WTC11 (cell line): Measurements from ENCODE around the gene EYS. TPM values are rescaled to one million over a fixed set of nuclear protein-coding genes. Genes with fewer than 3 reads are reported as not detected.

Experiments used
- ATAC-seq: fragments of 200-7000 bp; cut with Tn5 transposase; 2 replicates; pipeline ENCODE4 v1.10.0; 2021; ENCODE audit warnings: mild to moderate bottlenecking, moderate library complexity
- CTCF ChIA-PET: fragments of 300-600 bp; sonication (Branson Sonifier 250); formaldehyde crosslinking; loops from one replicate; lab custom pipeline; 2021; ENCODE audit warnings: antibody characterized with exemption; lab: Charles Lee
- POLR2A ChIA-PET: fragments of 350-600 bp; sonication (Branson Sonifier 250); formaldehyde crosslinking; loops from one replicate; lab custom pipeline; 2021; ENCODE audit warnings: antibody characterized with exemption; lab: Charles Lee
- DNase-seq: peaks from one replicate; pipeline ENCODE4 v3.0.0; 2021; ENCODE audit warnings: low spot score
- H3K27ac Mint-ChIP-seq: 2 replicates; pipeline ENCODE4 v1.8.0; 2021; ENCODE audit warnings: mixed read lengths
- H3K27me3 Mint-ChIP-seq: 2 replicates; pipeline ENCODE4 v1.8.0; 2021; ENCODE audit warnings: low read depth, mild to moderate bottlenecking, moderate library complexity, mixed read lengths
- H3K36me3 Mint-ChIP-seq: 2 replicates; pipeline ENCODE4 v1.8.0; 2021; ENCODE audit warnings: mixed read lengths
- H3K4me1 Mint-ChIP-seq: 2 replicates; pipeline ENCODE4 v1.8.0; 2022; ENCODE audit warnings: mixed read lengths
- H3K4me3 Mint-ChIP-seq: 2 replicates; pipeline ENCODE4 v1.8.0; 2021; ENCODE audit warnings: mild to moderate bottlenecking, moderate library complexity, mixed read lengths
- H3K9me3 Mint-ChIP-seq: 2 replicates; pipeline ENCODE4 v1.8.0; 2021; ENCODE audit warnings: mixed read lengths
- AFF4 ChIP-seq: sonication (generic); formaldehyde crosslinking; IDR thresholded peaks from 2 replicates; pipeline ENCODE4 v1.8.1; 2023; ENCODE audit warnings: mild to moderate bottlenecking, missing genetic modification reagents, borderline replicate concordance
- CREB1 ChIP-seq: sonication (generic); formaldehyde crosslinking; IDR thresholded peaks from 2 replicates; pipeline ENCODE4 v1.8.0; 2023; ENCODE audit warnings: mild to moderate bottlenecking, missing genetic modification reagents
- ETV6 ChIP-seq: sonication (generic); formaldehyde crosslinking; IDR thresholded peaks from 2 replicates; pipeline ENCODE4 v1.8.1; 2022; ENCODE audit warnings: mild to moderate bottlenecking, missing genetic modification reagents
- FOXK1 ChIP-seq: sonication (generic); formaldehyde crosslinking; IDR thresholded peaks from 2 replicates; pipeline ENCODE4 v1.8.0; 2022; ENCODE audit warnings: mild to moderate bottlenecking, moderate library complexity, missing genetic modification reagents
- HMGXB4 ChIP-seq: sonication (generic); formaldehyde crosslinking; IDR thresholded peaks from 2 replicates; pipeline ENCODE4 v1.8.1; 2023; ENCODE audit warnings: mild to moderate bottlenecking, moderate library complexity, missing genetic modification reagents
- NR1H2 ChIP-seq: sonication (generic); formaldehyde crosslinking; IDR thresholded peaks from 2 replicates; pipeline ENCODE4 v1.9.0; 2021; ENCODE audit warnings: mild to moderate bottlenecking, moderate library complexity, missing genetic modification reagents
- OVOL2 ChIP-seq: fragments of 250-450 bp; sonication (Bioruptor Pico); IDR thresholded peaks from 2 replicates; pipeline ENCODE4 v1.9.0; 2021; ENCODE audit warnings: mild to moderate bottlenecking, borderline replicate concordance
- PREB ChIP-seq: sonication (generic); formaldehyde crosslinking; IDR thresholded peaks from 2 replicates; pipeline ENCODE4 v1.8.1; 2022; ENCODE audit warnings: mild to moderate bottlenecking, missing genetic modification reagents, moderate library complexity, borderline replicate concordance
- TCF7 ChIP-seq: sonication (generic); formaldehyde crosslinking; IDR thresholded peaks from 2 replicates; pipeline ENCODE4 v1.8.0; 2022; ENCODE audit warnings: mild to moderate bottlenecking, low read depth, missing genetic modification reagents, moderate library complexity
- ZNF396 ChIP-seq: fragments of 250-450 bp; sonication (Bioruptor Pico); IDR thresholded peaks from 2 replicates; pipeline ENCODE4 v1.8.0; 2021; ENCODE audit warnings: mild to moderate bottlenecking, moderate library complexity, borderline replicate concordance
- ZNF532 ChIP-seq: fragments of 250-450 bp; sonication (Bioruptor Pico); IDR thresholded peaks from 2 replicates; pipeline ENCODE4 v1.9.0; 2021; ENCODE audit warnings: mild to moderate bottlenecking, borderline replicate concordance
- ZSCAN18 ChIP-seq: fragments of 250-450 bp; sonication (Bioruptor Pico); IDR thresholded peaks from 2 replicates; pipeline ENCODE4 v2.1.2; 2022; ENCODE audit warnings: mild to moderate bottlenecking, moderate library complexity
- total RNA-seq: library from RNA; stranded (reverse); gene quantifications from 3 replicates; pipeline ENCODE4 v1.2.3, GENCODE V29; 2021
- TF ChIP-seq, protein P1 (sequence below): sonication (generic); formaldehyde crosslinking; IDR thresholded peaks from 2 replicates; pipeline ENCODE4 v1.8.1; 2023; ENCODE audit warnings: mild to moderate bottlenecking, missing genetic modification reagents

EYS gene
- total RNA-seq, 1 experiment from 2014 or later = not detected

DNA sequence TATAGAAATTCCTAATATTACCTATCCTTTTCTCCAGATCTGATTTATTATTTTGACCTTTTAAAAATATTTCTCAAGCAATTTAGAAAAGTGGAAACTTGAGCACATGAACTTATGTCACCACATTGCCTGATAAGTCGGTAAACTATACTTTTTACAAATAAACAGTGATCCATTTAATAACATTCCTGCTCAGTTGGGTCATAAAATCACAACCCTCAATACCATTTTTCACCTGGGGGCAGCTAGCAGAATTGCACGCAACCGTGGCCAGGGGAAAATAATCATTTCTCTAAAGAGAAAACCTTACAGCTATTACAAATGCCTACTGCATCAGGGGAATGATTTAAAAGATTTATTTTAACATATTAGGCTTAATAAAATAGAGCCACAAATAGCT lies 1456.9 kb downstream of the EYS start (continued):
- TF ChIP-seq ZNF532 (no peak), FOXK1 (CRISPR knock-in tag) (no peak), OVOL2 (CRISPR knock-in tag) (no peak), AFF4 (CRISPR knock-in tag) (no peak), TCF7 (CRISPR knock-in tag) (no peak), PREB (CRISPR knock-in tag) (no peak), CREB1 (CRISPR knock-in tag) (no peak), NR1H2 (no peak), HMGXB4 (no peak)
- TF ChIP-seq, protein P1, sequence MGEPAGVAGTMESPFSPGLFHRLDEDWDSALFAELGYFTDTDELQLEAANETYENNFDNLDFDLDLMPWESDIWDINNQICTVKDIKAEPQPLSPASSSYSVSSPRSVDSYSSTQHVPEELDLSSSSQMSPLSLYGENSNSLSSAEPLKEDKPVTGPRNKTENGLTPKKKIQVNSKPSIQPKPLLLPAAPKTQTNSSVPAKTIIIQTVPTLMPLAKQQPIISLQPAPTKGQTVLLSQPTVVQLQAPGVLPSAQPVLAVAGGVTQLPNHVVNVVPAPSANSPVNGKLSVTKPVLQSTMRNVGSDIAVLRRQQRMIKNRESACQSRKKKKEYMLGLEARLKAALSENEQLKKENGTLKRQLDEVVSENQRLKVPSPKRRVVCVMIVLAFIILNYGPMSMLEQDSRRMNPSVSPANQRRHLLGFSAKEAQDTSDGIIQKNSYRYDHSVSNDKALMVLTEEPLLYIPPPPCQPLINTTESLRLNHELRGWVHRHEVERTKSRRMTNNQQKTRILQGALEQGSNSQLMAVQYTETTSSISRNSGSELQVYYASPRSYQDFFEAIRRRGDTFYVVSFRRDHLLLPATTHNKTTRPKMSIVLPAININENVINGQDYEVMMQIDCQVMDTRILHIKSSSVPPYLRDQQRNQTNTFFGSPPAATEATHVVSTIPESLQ (CRISPR knock-in tag) = no peak

- CTCF ChIA-PET = no interaction called here
- no peak for DNase-seq
- Mint-ChIP-seq H3K9me3 (peaks cover 47% of the 10 kb centered on the region), H3K27ac (no peak overlapping the region), H3K4me3 (no peak overlapping the region)
- TF ChIP-seq ETV6 = no peak
- no peak for TF ChIP-seq ZNF396 (CRISPR knock-in tag)
- TF ChIP-seq ZSCAN18 (CRISPR knock-in tag) = no peak
- TF ChIP-seq, all 79 proteins: peak for 0
- ATAC-seq = no peak
- H3K4me1 Mint-ChIP-seq = no peaks in the 10 kb centered on the region
- POLR2A ChIA-PET = no interaction called here
- H3K36me3 Mint-ChIP-seq = peaks cover 23% of the 10 kb centered on the region
- no peaks in the 10 kb centered on the region for H3K27me3 Mint-ChIP-seq
Observed at GRCh38 chr6:64249115-64249514, 1457.9 kb downstream of the EYS start.
